SK-N-SH (cell line): ENCODE data around the gene SYT1. TPM values are rescaled to one million over a fixed set of nuclear protein-coding genes. Genes with fewer than 3 reads are reported as not detected.

Experiments
- CTCF ChIA-PET: fragments of 300-600, 350-600 bp; formaldehyde crosslinking; extraction: SDS; loops from one replicate; lab custom pipeline; 2021; lab: Yijun Ruan, JAX
- POLR2A ChIA-PET: fragments of 350-600 bp; sonication (Branson Sonifier 250); formaldehyde crosslinking; extraction: SDS; loops from one replicate; lab custom pipeline; 2020; ENCODE audit warnings: antibody characterized with exemption, inconsistent platforms; lab: Yijun Ruan, JAX
- DNase-seq: peaks from one replicate; pipeline ENCODE4 v3.0.0; 2012
- H2AFZ ChIP-seq: fragments of 200-600 bp; sonication (generic); 2 replicates; pipeline ENCODE4 v1.8.1; 2016; ENCODE audit warnings: antibody characterized with exemption, mild to moderate bottlenecking, low read depth
- H3F3A ChIP-seq: fragments of 200-600 bp; sonication (generic); replicated peaks from 2 replicates; pipeline ENCODE3; 2016; ENCODE audit warnings: antibody characterized with exemption, mild to moderate bottlenecking; ENCODE audit not compliant: insufficient read depth
- H3K27ac ChIP-seq, 2 experiments: fragments of 200-500 bp in 1 of 2; fragments of 200-600 bp in 1 of 2; sonication (Bioruptor generic) in 1 of 2; sonication (generic), shearing (Covaris generic) in 1 of 2; 2 replicates each; pipeline versions ENCODE4 v1.5.1 to v1.6.1; 2014 to 2016; ENCODE audit warnings: low read depth in 2 of 2, inconsistent platforms in 1 of 2, low read length in 1 of 2, mild to moderate bottlenecking in 1 of 2, mixed read lengths in 1 of 2
- H3K27me3 ChIP-seq: fragments of 200-600 bp; sonication (generic), shearing (Covaris generic); 2 replicates; pipeline ENCODE4 v1.6.1; 2016; ENCODE audit warnings: mixed run types; ENCODE audit not compliant: insufficient read depth
- H3K36me3 ChIP-seq, 2 experiments: fragments of 200-500 bp in 1 of 2; fragments of 200-600 bp in 1 of 2; sonication (Bioruptor generic) in 1 of 2; sonication (generic) in 1 of 2; replicated peaks in 1 of 2; 2 replicates each; pipeline versions ENCODE3 to v1.5.1; 2014 to 2016; ENCODE audit warnings: low read length in 1 of 2, mild to moderate bottlenecking in 1 of 2; ENCODE audit not compliant: insufficient read depth in 2 of 2, control insufficient read depth in 1 of 2
- H3K4me1 ChIP-seq, 2 experiments: fragments of 200-500 bp in 1 of 2; fragments of 200-600 bp in 1 of 2; sonication (Bioruptor generic) in 1 of 2; sonication (generic), shearing (Covaris generic) in 1 of 2; 2 replicates each; pipeline versions ENCODE4 v1.5.1 to v1.6.1; 2014 to 2016; ENCODE audit warnings: low read depth in 1 of 2, low read length in 1 of 2, mixed run types in 1 of 2; ENCODE audit not compliant: insufficient read depth in 2 of 2, control insufficient read depth in 1 of 2
- H3K4me2 ChIP-seq: fragments of 200-600 bp; sonication (generic), shearing (Covaris generic); 2 replicates; pipeline ENCODE4 v1.6.1; 2017; ENCODE audit warnings: mixed run types
- H3K4me3 ChIP-seq, 2 experiments: fragments of 200-500 bp in 1 of 2; fragments of 200-600 bp in 1 of 2; sonication (Bioruptor generic) in 1 of 2; sonication (generic), shearing (Covaris generic) in 1 of 2; 2 replicates each; pipeline versions ENCODE4 v1.5.1 to v1.8.1; 2014 to 2016; ENCODE audit warnings: low read depth in 2 of 2, inconsistent platforms in 1 of 2, low read length in 1 of 2, mild to moderate bottlenecking in 1 of 2, mixed read lengths in 1 of 2, moderate library complexity in 1 of 2
- H3K79me2 ChIP-seq: fragments of 200-600 bp; sonication (generic); 2 replicates; pipeline ENCODE4 v1.8.1; 2017; ENCODE audit warnings: mild to moderate bottlenecking; ENCODE audit not compliant: insufficient read depth
- H3K9ac ChIP-seq: fragments of 200-600 bp; sonication (generic); 2 replicates; pipeline ENCODE4 v1.6.1; 2017; ENCODE audit warnings: mixed run types
- H3K9me2 ChIP-seq: fragments of 200-600 bp; sonication (generic); 2 replicates; pipeline ENCODE4 v1.6.1; 2017; ENCODE audit warnings: mixed run types
- H3K9me3 ChIP-seq: fragments of 200-600 bp; sonication (generic); 2 replicates; pipeline ENCODE4 v1.6.1; 2017; ENCODE audit warnings: mixed run types, mild to moderate bottlenecking, moderate library complexity
- H4K20me1 ChIP-seq: fragments of 200-600 bp; sonication (generic); 2 replicates; pipeline ENCODE4 v1.6.1; 2017; ENCODE audit warnings: mild to moderate bottlenecking, mixed run types; ENCODE audit not compliant: insufficient read depth
- FOSL2 ChIP-seq: IDR thresholded peaks from 2 replicates; pipeline ENCODE4 v1.4.0; 2012; ENCODE audit warnings: low read depth, mild to moderate bottlenecking, moderate library complexity, borderline replicate concordance
- MEF2A ChIP-seq: IDR thresholded peaks from 2 replicates; pipeline ENCODE4 v1.4.0; 2012; ENCODE audit warnings: low read depth, borderline replicate concordance
- MXI1 ChIP-seq: IDR thresholded peaks from 2 replicates; pipeline ENCODE4 v1.6.1; 2012; ENCODE audit warnings: mild to moderate bottlenecking, low read depth, low read length, improper control_type of control experiment
- NRF1 ChIP-seq: IDR thresholded peaks from 2 replicates; pipeline ENCODE4 v1.6.1; 2012; ENCODE audit warnings: low read depth, mild to moderate bottlenecking, low read length
- POLR2AphosphoS5 ChIP-seq: IDR thresholded peaks from 2 replicates; pipeline ENCODE4 v1.6.1; 2012; ENCODE audit warnings: low read depth, low read length
- RCOR1 ChIP-seq: fragments of 150-350 bp; IDR thresholded peaks from 2 replicates; pipeline ENCODE4 v1.6.1; 2017; ENCODE audit warnings: antibody characterized with exemption, low read length
- RFX5 ChIP-seq: IDR thresholded peaks from 2 replicates; pipeline ENCODE4 v1.6.1; 2012; ENCODE audit warnings: mild to moderate bottlenecking, improper control_type of control experiment, low read length
- WGBS: methylation state at CpG from one replicate; pipeline ENCODE4 v1.1.6; 2017; ENCODE audit warnings: low lambda C conversion rate; 5-methylcytosine and 5-hydroxymethylcytosine counted together
- polyA plus RNA-seq, 3 experiments: library from polyadenylated mRNA; depleted of rRNA; stranded (reverse); fragments of >200 nt; gene quantifications; 2 replicates each; pipeline ENCODE4 v1.2.3, GENCODE V29; 2012
- TF ChIP-seq, protein P1 (sequence below): IDR thresholded peaks from 2 replicates; pipeline ENCODE4 v1.4.0; 2012; ENCODE audit warnings: low read depth, borderline replicate concordance
- TF ChIP-seq, protein P2 (sequence below): IDR thresholded peaks from 2 replicates; pipeline ENCODE4 v1.4.0; 2012; ENCODE audit warnings: low read depth, borderline replicate concordance
- TF ChIP-seq, protein P3 (sequence below): IDR thresholded peaks from 2 replicates; pipeline ENCODE4; 2012
- TF ChIP-seq, protein P4 (sequence below): fragments of 150-350 bp; IDR thresholded peaks from 2 replicates; pipeline ENCODE4 v1.6.1; 2016; ENCODE audit warnings: mild to moderate bottlenecking, low read depth, low read length
- TF ChIP-seq, protein P5 (sequence below): IDR thresholded peaks from 2 replicates; pipeline ENCODE4 v1.6.1; 2012; ENCODE audit warnings: mild to moderate bottlenecking, low read depth, low read length, moderate library complexity
- TF ChIP-seq, protein P6 (sequence below): fragments of 150-350 bp; IDR thresholded peaks from 2 replicates; pipeline ENCODE4 v1.6.1; 2017; ENCODE audit warnings: antibody characterized with exemption, low read length, low read depth, borderline replicate concordance
- TF ChIP-seq, protein P7 (sequence below): fragments of 200-600 bp; sonication (generic); IDR thresholded peaks from 2 replicates; pipeline ENCODE4 v1.6.1; 2017; ENCODE audit warnings: antibody characterized with exemption, mild to moderate bottlenecking, moderate library complexity

SYT1 gene
- polyA plus RNA-seq, 1 of the 3 experiments (the other 2 are of a cell fraction) = 12.7 TPM

DNA sequence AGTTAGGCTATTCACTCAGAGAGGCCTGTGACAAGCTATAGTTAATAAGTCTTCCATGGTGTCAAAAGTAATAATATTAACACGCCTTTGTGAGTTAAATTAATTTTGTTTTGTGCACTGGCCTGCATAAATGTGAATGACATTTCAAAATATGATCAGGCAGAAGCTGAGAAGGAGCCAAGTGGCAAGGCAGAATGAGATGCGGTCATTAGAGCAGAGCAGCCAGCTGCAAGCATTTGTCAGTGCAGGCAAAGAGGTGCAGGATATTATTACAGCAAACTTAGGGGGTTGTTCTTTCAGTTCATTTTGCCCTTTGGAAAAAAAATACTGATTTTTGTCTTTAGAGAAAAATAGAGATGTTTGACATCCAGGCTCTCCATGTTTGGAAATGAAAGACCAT is 461.6 kb downstream of the SYT1 start (continued):
- TF ChIP-seq, protein P1, sequence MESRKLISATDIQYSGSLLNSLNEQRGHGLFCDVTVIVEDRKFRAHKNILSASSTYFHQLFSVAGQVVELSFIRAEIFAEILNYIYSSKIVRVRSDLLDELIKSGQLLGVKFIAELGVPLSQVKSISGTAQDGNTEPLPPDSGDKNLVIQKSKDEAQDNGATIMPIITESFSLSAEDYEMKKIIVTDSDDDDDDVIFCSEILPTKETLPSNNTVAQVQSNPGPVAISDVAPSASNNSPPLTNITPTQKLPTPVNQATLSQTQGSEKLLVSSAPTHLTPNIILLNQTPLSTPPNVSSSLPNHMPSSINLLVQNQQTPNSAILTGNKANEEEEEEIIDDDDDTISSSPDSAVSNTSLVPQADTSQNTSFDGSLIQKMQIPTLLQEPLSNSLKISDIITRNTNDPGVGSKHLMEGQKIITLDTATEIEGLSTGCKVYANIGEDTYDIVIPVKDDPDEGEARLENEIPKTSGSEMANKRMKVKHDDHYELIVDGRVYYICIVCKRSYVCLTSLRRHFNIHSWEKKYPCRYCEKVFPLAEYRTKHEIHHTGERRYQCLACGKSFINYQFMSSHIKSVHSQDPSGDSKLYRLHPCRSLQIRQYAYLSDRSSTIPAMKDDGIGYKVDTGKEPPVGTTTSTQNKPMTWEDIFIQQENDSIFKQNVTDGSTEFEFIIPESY = no peak
- TF ChIP-seq, protein P2, sequence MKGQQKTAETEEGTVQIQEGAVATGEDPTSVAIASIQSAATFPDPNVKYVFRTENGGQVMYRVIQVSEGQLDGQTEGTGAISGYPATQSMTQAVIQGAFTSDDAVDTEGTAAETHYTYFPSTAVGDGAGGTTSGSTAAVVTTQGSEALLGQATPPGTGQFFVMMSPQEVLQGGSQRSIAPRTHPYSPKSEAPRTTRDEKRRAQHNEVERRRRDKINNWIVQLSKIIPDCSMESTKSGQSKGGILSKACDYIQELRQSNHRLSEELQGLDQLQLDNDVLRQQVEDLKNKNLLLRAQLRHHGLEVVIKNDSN = no peak
- TF ChIP-seq, protein P3, sequence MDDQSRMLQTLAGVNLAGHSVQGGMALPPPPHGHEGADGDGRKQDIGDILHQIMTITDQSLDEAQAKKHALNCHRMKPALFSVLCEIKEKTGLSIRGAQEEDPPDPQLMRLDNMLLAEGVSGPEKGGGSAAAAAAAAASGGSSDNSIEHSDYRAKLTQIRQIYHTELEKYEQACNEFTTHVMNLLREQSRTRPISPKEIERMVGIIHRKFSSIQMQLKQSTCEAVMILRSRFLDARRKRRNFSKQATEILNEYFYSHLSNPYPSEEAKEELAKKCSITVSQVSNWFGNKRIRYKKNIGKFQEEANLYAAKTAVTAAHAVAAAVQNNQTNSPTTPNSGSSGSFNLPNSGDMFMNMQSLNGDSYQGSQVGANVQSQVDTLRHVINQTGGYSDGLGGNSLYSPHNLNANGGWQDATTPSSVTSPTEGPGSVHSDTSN = no peak

DNA sequence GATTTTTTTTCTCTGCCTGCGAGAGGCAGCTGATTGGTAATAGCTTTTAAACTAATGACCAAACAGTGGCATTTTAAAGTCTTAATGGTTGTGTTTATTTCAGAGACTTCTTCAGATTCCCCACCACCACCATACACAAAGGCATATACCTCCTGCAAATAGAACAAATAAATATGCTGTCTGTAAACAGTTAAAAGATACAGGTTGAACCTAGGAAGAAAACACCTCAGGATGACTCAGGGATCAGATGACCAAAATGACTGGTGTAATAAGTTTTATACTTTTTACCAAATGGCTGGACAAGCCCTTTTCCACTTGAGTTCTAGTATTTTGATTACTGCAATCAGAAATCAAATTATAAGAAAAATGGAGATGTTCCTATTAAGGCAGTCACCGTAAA is 462.1 kb downstream of the SYT1 start:
- no peak for TF ChIP-seq POLR2AphosphoS5
- TF ChIP-seq, protein P4, sequence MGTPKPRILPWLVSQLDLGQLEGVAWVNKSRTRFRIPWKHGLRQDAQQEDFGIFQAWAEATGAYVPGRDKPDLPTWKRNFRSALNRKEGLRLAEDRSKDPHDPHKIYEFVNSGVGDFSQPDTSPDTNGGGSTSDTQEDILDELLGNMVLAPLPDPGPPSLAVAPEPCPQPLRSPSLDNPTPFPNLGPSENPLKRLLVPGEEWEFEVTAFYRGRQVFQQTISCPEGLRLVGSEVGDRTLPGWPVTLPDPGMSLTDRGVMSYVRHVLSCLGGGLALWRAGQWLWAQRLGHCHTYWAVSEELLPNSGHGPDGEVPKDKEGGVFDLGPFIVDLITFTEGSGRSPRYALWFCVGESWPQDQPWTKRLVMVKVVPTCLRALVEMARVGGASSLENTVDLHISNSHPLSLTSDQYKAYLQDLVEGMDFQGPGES = no peak
- no peak for TF ChIP-seq MXI1
- TF ChIP-seq RFX5 = no peak
- TF ChIP-seq, protein P1 = no peak
- no peak for TF ChIP-seq NRF1
- TF ChIP-seq FOSL2 = no peak
- TF ChIP-seq, protein P5, sequence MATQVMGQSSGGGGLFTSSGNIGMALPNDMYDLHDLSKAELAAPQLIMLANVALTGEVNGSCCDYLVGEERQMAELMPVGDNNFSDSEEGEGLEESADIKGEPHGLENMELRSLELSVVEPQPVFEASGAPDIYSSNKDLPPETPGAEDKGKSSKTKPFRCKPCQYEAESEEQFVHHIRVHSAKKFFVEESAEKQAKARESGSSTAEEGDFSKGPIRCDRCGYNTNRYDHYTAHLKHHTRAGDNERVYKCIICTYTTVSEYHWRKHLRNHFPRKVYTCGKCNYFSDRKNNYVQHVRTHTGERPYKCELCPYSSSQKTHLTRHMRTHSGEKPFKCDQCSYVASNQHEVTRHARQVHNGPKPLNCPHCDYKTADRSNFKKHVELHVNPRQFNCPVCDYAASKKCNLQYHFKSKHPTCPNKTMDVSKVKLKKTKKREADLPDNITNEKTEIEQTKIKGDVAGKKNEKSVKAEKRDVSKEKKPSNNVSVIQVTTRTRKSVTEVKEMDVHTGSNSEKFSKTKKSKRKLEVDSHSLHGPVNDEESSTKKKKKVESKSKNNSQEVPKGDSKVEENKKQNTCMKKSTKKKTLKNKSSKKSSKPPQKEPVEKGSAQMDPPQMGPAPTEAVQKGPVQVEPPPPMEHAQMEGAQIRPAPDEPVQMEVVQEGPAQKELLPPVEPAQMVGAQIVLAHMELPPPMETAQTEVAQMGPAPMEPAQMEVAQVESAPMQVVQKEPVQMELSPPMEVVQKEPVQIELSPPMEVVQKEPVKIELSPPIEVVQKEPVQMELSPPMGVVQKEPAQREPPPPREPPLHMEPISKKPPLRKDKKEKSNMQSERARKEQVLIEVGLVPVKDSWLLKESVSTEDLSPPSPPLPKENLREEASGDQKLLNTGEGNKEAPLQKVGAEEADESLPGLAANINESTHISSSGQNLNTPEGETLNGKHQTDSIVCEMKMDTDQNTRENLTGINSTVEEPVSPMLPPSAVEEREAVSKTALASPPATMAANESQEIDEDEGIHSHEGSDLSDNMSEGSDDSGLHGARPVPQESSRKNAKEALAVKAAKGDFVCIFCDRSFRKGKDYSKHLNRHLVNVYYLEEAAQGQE = no peak
- no peak for TF ChIP-seq MEF2A
- TF ChIP-seq, protein P6, sequence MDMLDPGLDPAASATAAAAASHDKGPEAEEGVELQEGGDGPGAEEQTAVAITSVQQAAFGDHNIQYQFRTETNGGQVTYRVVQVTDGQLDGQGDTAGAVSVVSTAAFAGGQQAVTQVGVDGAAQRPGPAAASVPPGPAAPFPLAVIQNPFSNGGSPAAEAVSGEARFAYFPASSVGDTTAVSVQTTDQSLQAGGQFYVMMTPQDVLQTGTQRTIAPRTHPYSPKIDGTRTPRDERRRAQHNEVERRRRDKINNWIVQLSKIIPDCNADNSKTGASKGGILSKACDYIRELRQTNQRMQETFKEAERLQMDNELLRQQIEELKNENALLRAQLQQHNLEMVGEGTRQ = no peak
- no peak for TF ChIP-seq RCOR1
- TF ChIP-seq, protein P7, sequence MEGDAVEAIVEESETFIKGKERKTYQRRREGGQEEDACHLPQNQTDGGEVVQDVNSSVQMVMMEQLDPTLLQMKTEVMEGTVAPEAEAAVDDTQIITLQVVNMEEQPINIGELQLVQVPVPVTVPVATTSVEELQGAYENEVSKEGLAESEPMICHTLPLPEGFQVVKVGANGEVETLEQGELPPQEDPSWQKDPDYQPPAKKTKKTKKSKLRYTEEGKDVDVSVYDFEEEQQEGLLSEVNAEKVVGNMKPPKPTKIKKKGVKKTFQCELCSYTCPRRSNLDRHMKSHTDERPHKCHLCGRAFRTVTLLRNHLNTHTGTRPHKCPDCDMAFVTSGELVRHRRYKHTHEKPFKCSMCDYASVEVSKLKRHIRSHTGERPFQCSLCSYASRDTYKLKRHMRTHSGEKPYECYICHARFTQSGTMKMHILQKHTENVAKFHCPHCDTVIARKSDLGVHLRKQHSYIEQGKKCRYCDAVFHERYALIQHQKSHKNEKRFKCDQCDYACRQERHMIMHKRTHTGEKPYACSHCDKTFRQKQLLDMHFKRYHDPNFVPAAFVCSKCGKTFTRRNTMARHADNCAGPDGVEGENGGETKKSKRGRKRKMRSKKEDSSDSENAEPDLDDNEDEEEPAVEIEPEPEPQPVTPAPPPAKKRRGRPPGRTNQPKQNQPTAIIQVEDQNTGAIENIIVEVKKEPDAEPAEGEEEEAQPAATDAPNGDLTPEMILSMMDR = no peak
- Histone ChIP-seq H3F3A (no peaks in the 10 kb centered on the region), H3K27me3 (no peaks in the 10 kb centered on the region), H3K9me2 (no peaks in the 10 kb centered on the region), H3K9ac (no peak overlapping the region), H3K27ac (no peak overlapping the region), H3K4me1 (no peaks in the 10 kb centered on the region; a peak in 3 of 4 replicates), H3K4me2 (no peak overlapping the region), H2AFZ (no peak overlapping the region), H3K79me2 (no peaks in the 10 kb centered on the region), H3K9me3 (no peaks in the 10 kb centered on the region), H3K4me3 (no peak overlapping the region), H4K20me1 (no peaks in the 10 kb centered on the region), H3K36me3 (peaks cover 7 to 12% of the 10 kb centered on the region in 2 experiments)
- ChIA-PET CTCF (no interaction called here), POLR2A (no interaction called here)
- 85% methylated on average over 2 of the region's 2 CpGs for WGBS
- no peak for DNase-seq
